ENCODE results near the gene COLGALT1.

Gene COLGALT1

DNA sequence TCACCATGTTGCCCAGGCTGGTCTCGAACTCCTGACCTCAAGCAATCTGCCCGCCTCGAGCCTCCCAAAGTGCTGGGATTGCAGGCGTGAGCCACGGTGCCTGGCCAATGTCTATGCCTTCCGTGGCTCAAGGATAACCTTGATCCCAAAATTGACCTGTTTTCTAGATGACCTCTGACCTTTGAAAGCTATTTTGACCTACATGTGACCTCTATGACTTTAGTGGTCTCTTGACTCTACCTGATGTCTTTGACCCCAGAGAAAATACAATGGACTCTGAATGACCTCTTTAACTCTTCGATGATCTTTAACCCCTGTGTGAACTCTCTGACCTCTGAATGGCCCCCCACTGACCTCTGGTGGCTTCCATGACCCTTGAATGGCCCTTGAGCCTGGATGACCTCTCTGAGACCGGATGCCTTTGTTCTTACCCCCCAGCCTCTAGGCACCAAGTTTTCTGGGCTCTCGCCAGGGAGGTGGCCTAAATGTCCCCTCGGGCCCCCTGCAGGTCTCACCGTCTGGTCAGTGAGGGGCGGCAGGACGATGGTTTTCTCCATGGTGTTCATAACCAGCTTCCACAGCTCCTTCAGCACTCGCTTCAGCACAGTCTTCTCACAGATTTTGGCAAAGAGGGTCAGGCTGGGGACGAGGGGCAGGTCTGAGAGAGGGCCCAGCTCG lies 69.0 kb downstream of the COLGALT1 start:
- Histone ChIP-seq H3K27me3 (ENCODE audit: insufficient read depth, poor library complexity, severe bottlenecking) (no peaks in the 10 kb centered on the region), H3K4me1 (ENCODE audit: insufficient read depth, poor library complexity, severe bottlenecking) (no peaks in the 10 kb centered on the region), H3K36me3 (ENCODE audit: low read depth) (no peaks in the 10 kb centered on the region), H3K9me3 (ENCODE audit: severe bottlenecking) (no peaks in the 10 kb centered on the region), H3K27ac (ENCODE audit: poor library complexity, severe bottlenecking) (no peak overlapping the region), H3K4me3 (ENCODE audit: severe bottlenecking) (no peak overlapping the region)
- no peak for TF ChIP-seq CTCF (IDR thresholded peaks at IDR 0.05; ENCODE audit: poor library complexity, severe bottlenecking)
- no peak for DNase-seq (ENCODE audit: low spot score)
- ATAC-seq (ENCODE audit: low read depth), result no peak

- H3K27me3 ChIP-seq (ENCODE audit: insufficient read depth, poor library complexity, severe bottlenecking), result no peaks in the 10 kb centered on the region
- no peaks in the 10 kb centered on the region for H3K9me3 ChIP-seq (ENCODE audit: severe bottlenecking)
- no peak for TF ChIP-seq CTCF (IDR thresholded peaks at IDR 0.05; ENCODE audit: poor library complexity, severe bottlenecking)
- DNase-seq (ENCODE audit: low spot score) (no peak), ATAC-seq (ENCODE audit: low read depth) (no peak)
- no peaks in the 10 kb centered on the region for H3K4me1 ChIP-seq (ENCODE audit: insufficient read depth, poor library complexity, severe bottlenecking)
- H3K4me3 ChIP-seq (ENCODE audit: severe bottlenecking), result no peak overlapping the region
- no peak overlapping the region for H3K27ac ChIP-seq (ENCODE audit: poor library complexity, severe bottlenecking)
- H3K36me3 ChIP-seq (ENCODE audit: low read depth), result no peaks in the 10 kb centered on the region
These were observed 69.6 kb downstream of the COLGALT1 start for GRCh38 chr19:17625043-17625442.

DNA sequence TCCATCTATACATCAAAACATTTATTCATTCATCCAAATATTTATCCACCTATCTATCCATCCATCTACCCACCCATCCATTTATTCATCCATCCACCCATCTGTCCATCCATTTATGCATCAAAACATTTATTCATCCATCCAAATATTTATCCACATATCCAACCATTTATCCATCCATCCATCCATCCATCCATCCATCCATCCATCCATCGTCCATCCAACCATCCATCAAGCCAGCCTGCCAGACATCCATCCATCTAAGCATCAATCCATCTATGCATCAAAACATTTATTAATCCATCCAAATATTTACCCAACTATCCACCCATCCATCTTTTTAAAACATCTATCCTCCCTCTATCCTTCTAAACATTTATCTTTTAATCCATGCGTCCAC lies 70.5 kb downstream of the COLGALT1 start:
- Histone ChIP-seq H3K9me3 (ENCODE audit: severe bottlenecking) (no peaks in the 10 kb centered on the region), H3K36me3 (ENCODE audit: low read depth) (no peaks in the 10 kb centered on the region), H3K27me3 (ENCODE audit: insufficient read depth, poor library complexity, severe bottlenecking) (no peaks in the 10 kb centered on the region), H3K27ac (ENCODE audit: poor library complexity, severe bottlenecking) (no peak overlapping the region), H3K4me3 (ENCODE audit: severe bottlenecking) (no peak overlapping the region), H3K4me1 (ENCODE audit: insufficient read depth, poor library complexity, severe bottlenecking) (no peaks in the 10 kb centered on the region)
- ATAC-seq (ENCODE audit: low read depth) (no peak), DNase-seq (ENCODE audit: low spot score) (no peak)
- TF ChIP-seq CTCF (IDR thresholded peaks at IDR 0.05; ENCODE audit: poor library complexity, severe bottlenecking), result no peak

DNA sequence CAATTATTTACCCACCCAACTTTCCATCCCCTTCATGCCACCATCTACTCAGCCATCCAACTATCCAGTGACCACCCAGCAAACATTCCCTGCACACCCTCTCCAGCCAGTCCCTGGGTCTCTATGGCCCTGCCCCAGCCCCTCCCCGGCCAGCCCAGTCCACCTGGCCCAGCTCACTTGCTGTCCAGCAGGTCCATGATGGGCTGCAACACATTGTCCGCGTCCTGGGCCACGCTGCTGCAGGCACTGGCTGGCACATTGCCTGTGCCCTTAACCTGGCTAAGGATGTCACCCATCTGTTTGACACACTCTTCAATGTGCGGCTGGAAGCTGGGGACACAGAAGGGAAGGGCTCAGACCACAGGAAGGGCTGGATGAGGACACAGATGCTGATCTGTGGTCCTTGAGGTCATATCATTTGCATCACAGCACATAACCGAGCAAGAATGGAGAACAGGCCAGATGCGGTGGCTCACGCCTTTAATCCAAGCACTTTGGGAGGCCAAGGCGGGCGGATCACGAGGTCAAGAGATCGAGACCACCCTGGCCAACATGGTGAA lies 71.1 kb downstream of the COLGALT1 start:
- H3K4me1 ChIP-seq (ENCODE audit: insufficient read depth, poor library complexity, severe bottlenecking), result no peaks in the 10 kb centered on the region
- no peaks in the 10 kb centered on the region for H3K36me3 ChIP-seq (ENCODE audit: low read depth)
- TF ChIP-seq CTCF (IDR thresholded peaks at IDR 0.05; ENCODE audit: poor library complexity, severe bottlenecking), result no peak
- no peaks in the 10 kb centered on the region for H3K9me3 ChIP-seq (ENCODE audit: severe bottlenecking)
- no peaks in the 10 kb centered on the region for H3K27me3 ChIP-seq (ENCODE audit: insufficient read depth, poor library complexity, severe bottlenecking)
- H3K27ac ChIP-seq (ENCODE audit: poor library complexity, severe bottlenecking), result no peak overlapping the region
- H3K4me3 ChIP-seq (ENCODE audit: severe bottlenecking), result no peak overlapping the region
- ATAC-seq (ENCODE audit: low read depth) (no peak), DNase-seq (ENCODE audit: low spot score) (no peak)

GRCh38 chr19:17627161-17627560 lies 71.7 kb downstream of the COLGALT1 start:
- Histone ChIP-seq H3K9me3 (ENCODE audit: severe bottlenecking) (no peaks in the 10 kb centered on the region), H3K36me3 (ENCODE audit: low read depth) (no peaks in the 10 kb centered on the region), H3K4me1 (ENCODE audit: insufficient read depth, poor library complexity, severe bottlenecking) (no peaks in the 10 kb centered on the region), H3K27ac (ENCODE audit: poor library complexity, severe bottlenecking) (no peak overlapping the region), H3K27me3 (ENCODE audit: insufficient read depth, poor library complexity, severe bottlenecking) (no peaks in the 10 kb centered on the region), H3K4me3 (ENCODE audit: severe bottlenecking) (no peak overlapping the region)
- DNase-seq (ENCODE audit: low spot score) (no peak), ATAC-seq (ENCODE audit: low read depth) (no peak)
- no peak for TF ChIP-seq CTCF (IDR thresholded peaks at IDR 0.05; ENCODE audit: poor library complexity, severe bottlenecking)
